Measurements from ENCODE around the gene MAGEA3.

DNA sequence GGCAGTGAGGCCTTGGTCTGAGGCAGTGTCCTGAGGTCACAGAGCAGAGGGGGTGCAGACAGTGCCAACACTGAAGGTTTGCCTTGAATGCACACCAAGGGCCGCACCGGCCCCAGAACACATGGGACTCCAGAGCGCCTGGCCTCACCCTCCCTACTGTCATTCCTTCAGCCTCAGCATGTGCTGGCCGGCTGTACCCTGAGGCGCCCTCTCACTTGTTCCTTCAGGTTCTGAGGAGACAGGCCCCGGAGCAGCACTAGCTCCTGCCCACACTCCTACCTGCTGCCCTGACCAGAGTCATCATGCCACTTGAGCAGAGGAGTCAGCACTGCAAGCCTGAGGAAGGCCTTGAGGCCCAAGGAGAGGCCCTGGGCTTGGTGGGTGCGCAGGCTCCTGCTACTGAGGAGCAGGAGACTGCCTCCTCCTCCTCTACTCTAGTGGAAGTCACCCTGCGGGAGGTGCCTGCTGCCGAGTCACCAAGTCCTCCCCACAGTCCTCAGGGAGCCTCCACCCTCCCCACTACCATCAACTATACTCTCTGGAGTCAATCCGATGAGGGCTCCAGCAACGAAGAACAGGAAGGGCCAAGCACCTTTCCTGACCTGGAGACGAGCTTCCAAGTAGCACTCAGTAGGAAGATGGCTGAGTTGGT is 37.4 kb downstream of the MAGEA3 start:
- TF ChIP-seq TCF7L2 (IDR thresholded peaks at IDR 0.05; ENCODE audit: low read depth, low read length) (no peak), ZNF23 (CRISPR knock-in tag; IDR thresholded peaks at IDR 0.05) (no peak), MBD2 (IDR thresholded peaks at IDR 0.05; ENCODE audit: borderline replicate concordance, low read depth) (no peak), RBM17 (IDR thresholded peaks at IDR 0.05; ENCODE audit: borderline replicate concordance, low read depth, low read length) (no peak), RBM39 (optimal IDR thresholded peaks at IDR 0.05; ENCODE audit: low read depth, low read length) (no peak), EWSR1 (IDR thresholded peaks at IDR 0.05; ENCODE audit: borderline replicate concordance, low read depth, partially characterized antibody) (no peak), BRF1 (IDR thresholded peaks at IDR 0.05; ENCODE audit: borderline replicate concordance, extremely low read depth, insufficient read length) (no peak), NFIX (CRISPR knock-in tag; IDR thresholded peaks at IDR 0.05; ENCODE audit: low read depth) (no peak)
- TF ChIP-seq, protein P1, sequence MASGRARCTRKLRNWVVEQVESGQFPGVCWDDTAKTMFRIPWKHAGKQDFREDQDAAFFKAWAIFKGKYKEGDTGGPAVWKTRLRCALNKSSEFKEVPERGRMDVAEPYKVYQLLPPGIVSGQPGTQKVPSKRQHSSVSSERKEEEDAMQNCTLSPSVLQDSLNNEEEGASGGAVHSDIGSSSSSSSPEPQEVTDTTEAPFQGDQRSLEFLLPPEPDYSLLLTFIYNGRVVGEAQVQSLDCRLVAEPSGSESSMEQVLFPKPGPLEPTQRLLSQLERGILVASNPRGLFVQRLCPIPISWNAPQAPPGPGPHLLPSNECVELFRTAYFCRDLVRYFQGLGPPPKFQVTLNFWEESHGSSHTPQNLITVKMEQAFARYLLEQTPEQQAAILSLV (tag; IDR thresholded peaks at IDR 0.05), result no peak
- TF ChIP-seq, protein P2, sequence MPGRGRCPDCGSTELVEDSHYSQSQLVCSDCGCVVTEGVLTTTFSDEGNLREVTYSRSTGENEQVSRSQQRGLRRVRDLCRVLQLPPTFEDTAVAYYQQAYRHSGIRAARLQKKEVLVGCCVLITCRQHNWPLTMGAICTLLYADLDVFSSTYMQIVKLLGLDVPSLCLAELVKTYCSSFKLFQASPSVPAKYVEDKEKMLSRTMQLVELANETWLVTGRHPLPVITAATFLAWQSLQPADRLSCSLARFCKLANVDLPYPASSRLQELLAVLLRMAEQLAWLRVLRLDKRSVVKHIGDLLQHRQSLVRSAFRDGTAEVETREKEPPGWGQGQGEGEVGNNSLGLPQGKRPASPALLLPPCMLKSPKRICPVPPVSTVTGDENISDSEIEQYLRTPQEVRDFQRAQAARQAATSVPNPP (IDR thresholded peaks at IDR 0.05; ENCODE audit: borderline replicate concordance, insufficient read depth, insufficient read length), result no peak
- TF ChIP-seq, protein P3, sequence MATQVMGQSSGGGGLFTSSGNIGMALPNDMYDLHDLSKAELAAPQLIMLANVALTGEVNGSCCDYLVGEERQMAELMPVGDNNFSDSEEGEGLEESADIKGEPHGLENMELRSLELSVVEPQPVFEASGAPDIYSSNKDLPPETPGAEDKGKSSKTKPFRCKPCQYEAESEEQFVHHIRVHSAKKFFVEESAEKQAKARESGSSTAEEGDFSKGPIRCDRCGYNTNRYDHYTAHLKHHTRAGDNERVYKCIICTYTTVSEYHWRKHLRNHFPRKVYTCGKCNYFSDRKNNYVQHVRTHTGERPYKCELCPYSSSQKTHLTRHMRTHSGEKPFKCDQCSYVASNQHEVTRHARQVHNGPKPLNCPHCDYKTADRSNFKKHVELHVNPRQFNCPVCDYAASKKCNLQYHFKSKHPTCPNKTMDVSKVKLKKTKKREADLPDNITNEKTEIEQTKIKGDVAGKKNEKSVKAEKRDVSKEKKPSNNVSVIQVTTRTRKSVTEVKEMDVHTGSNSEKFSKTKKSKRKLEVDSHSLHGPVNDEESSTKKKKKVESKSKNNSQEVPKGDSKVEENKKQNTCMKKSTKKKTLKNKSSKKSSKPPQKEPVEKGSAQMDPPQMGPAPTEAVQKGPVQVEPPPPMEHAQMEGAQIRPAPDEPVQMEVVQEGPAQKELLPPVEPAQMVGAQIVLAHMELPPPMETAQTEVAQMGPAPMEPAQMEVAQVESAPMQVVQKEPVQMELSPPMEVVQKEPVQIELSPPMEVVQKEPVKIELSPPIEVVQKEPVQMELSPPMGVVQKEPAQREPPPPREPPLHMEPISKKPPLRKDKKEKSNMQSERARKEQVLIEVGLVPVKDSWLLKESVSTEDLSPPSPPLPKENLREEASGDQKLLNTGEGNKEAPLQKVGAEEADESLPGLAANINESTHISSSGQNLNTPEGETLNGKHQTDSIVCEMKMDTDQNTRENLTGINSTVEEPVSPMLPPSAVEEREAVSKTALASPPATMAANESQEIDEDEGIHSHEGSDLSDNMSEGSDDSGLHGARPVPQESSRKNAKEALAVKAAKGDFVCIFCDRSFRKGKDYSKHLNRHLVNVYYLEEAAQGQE (IDR thresholded peaks at IDR 0.05; ENCODE audit: borderline replicate concordance), result no peak
- TF ChIP-seq, protein P3 (CRISPR knock-in tag; IDR thresholded peaks at IDR 0.05; ENCODE audit: low read depth), result no peak

Measured in K562 (cell line).